Smooth muscle cell (in vitro differentiated cells): ENCODE results near the gene NDEL1. TPM values are rescaled to one million over a fixed set of nuclear protein-coding genes. Genes with fewer than 3 reads are reported as not detected.
A peak's percentile ranks its signal among the peaks of the same experiment; 100 is the strongest.

ENCODE experiments used
- DNase-seq: peaks from one replicate; lab custom pipeline; 2025; ENCODE audit not compliant: unreplicated experiment; lab: John Stamatoyannopoulos, UW
- H2AFZ ChIP-seq: fragments of 200-600 bp; sonication (generic); 2 replicates; pipeline ENCODE4 v1.6.0; 2016; ENCODE audit warnings: antibody characterized with exemption, low read depth, mild to moderate bottlenecking
- H3F3A ChIP-seq: fragments of 200-600 bp; sonication (generic); 2 replicates; pipeline ENCODE4 v1.6.0; 2017; ENCODE audit warnings: antibody characterized with exemption, low read depth
- H3K27ac ChIP-seq: fragments of 200-600 bp; sonication (generic); 2 replicates; pipeline ENCODE4 v1.5.1; 2016; ENCODE audit warnings: low read depth, mild to moderate bottlenecking
- H3K27me3 ChIP-seq: fragments of 200-600 bp; sonication (generic); 2 replicates; pipeline ENCODE4 v1.6.1; 2016; ENCODE audit warnings: low read depth, mild to moderate bottlenecking
- H3K36me3 ChIP-seq: fragments of 200-600 bp; sonication (generic); 2 replicates; pipeline ENCODE4 v1.5.1; 2016; ENCODE audit warnings: low read depth
- H3K4me1 ChIP-seq: fragments of 200-600 bp; sonication (generic); 2 replicates; pipeline ENCODE4 v1.5.1; 2016; ENCODE audit warnings: low read depth
- H3K4me2 ChIP-seq: fragments of 200-600 bp; sonication (generic); 2 replicates; pipeline ENCODE4 v1.6.0; 2016; ENCODE audit warnings: mild to moderate bottlenecking
- H3K4me3 ChIP-seq: fragments of 200-600 bp; sonication (generic); 2 replicates; pipeline ENCODE4 v1.5.1; 2016; ENCODE audit warnings: mild to moderate bottlenecking
- H3K79me2 ChIP-seq: fragments of 200-600 bp; sonication (generic); 2 replicates; pipeline ENCODE4 v1.6.0; 2016; ENCODE audit warnings: low read depth, mild to moderate bottlenecking
- H3K9ac ChIP-seq: fragments of 200-600 bp; sonication (generic); 2 replicates; pipeline ENCODE4 v1.6.0; 2016; ENCODE audit warnings: low read depth
- H3K9me3 ChIP-seq: fragments of 200-600 bp; sonication (generic); replicated peaks from 2 replicates; pipeline ENCODE4 v1.5.1; 2016; ENCODE audit warnings: low read depth
- H4K20me1 ChIP-seq: fragments of 200-600 bp; sonication (generic); 2 replicates; pipeline ENCODE4 v1.6.0; 2016; ENCODE audit warnings: low read depth
- WGBS: methylation state at CpG from one replicate; pipeline ENCODE4 v1.1.7; 2016; ENCODE audit warnings: low lambda C conversion rate; 5-methylcytosine and 5-hydroxymethylcytosine counted together
- polyA plus RNA-seq: library from polyadenylated mRNA; unstranded; fragments of >200 nt; fragmentation: Nextera tagmentation; extraction: Ambion mirVana; gene quantifications from 2 replicates; pipeline ENCODE4 v1.2.1, GENCODE V29; 2016
- total RNA-seq: library from RNA; depleted of rRNA; stranded (reverse); fragments of >200 nt; gene quantifications from 2 replicates; pipeline ENCODE4 v1.2.3, GENCODE V29; 2014
- TF ChIP-seq, protein P1 (sequence below): fragments of 200-600 bp; sonication (generic); IDR thresholded peaks from 2 replicates; pipeline ENCODE4 v1.5.1; 2017; ENCODE audit warnings: borderline replicate concordance, mild to moderate bottlenecking, antibody characterized with exemption; ENCODE audit not compliant: insufficient read depth, poor library complexity, severe bottlenecking

Gene NDEL1
- total and polyA plus RNA-seq, 2 experiments from 2014 or later, result 82.6 to 103 TPM

DNA sequence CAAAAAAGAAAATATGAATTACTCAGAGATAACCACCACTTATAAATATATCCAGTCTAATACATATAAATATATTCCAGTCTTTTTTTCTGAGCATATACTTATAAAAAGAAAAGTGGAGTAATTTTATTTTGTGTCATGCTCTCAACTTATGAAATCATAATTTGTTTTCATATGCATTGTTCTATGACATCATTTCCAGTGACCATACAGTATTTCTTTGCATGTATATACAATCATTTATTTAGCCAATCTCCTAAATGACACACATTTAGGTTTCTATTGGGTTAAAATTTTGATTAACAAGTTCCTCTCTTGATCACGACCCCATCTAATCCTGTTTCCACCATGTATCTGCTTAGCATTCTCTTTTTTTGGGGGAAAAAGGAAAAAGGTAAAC is 16.4 kb upstream of the NDEL1 start:
- DNase-seq, result no peak
- Histone ChIP-seq H3K79me2 (no peaks in the 10 kb centered on the region), H2AFZ (no peak overlapping the region), H3K9me3 (no peaks in the 10 kb centered on the region), H3F3A (no peaks in the 10 kb centered on the region), H3K4me2 (no peak overlapping the region), H3K36me3 (no peaks in the 10 kb centered on the region), H4K20me1 (no peaks in the 10 kb centered on the region), H3K4me3 (no peak overlapping the region), H3K4me1 (no peaks in the 10 kb centered on the region), H3K27ac (no peak overlapping the region), H3K9ac (no peak overlapping the region), H3K27me3 (no peaks in the 10 kb centered on the region)
- TF ChIP-seq, protein P1, sequence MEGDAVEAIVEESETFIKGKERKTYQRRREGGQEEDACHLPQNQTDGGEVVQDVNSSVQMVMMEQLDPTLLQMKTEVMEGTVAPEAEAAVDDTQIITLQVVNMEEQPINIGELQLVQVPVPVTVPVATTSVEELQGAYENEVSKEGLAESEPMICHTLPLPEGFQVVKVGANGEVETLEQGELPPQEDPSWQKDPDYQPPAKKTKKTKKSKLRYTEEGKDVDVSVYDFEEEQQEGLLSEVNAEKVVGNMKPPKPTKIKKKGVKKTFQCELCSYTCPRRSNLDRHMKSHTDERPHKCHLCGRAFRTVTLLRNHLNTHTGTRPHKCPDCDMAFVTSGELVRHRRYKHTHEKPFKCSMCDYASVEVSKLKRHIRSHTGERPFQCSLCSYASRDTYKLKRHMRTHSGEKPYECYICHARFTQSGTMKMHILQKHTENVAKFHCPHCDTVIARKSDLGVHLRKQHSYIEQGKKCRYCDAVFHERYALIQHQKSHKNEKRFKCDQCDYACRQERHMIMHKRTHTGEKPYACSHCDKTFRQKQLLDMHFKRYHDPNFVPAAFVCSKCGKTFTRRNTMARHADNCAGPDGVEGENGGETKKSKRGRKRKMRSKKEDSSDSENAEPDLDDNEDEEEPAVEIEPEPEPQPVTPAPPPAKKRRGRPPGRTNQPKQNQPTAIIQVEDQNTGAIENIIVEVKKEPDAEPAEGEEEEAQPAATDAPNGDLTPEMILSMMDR, result no peak
- WGBS, result 97% methylated on average over 1 of the region's 1 CpG

DNA sequence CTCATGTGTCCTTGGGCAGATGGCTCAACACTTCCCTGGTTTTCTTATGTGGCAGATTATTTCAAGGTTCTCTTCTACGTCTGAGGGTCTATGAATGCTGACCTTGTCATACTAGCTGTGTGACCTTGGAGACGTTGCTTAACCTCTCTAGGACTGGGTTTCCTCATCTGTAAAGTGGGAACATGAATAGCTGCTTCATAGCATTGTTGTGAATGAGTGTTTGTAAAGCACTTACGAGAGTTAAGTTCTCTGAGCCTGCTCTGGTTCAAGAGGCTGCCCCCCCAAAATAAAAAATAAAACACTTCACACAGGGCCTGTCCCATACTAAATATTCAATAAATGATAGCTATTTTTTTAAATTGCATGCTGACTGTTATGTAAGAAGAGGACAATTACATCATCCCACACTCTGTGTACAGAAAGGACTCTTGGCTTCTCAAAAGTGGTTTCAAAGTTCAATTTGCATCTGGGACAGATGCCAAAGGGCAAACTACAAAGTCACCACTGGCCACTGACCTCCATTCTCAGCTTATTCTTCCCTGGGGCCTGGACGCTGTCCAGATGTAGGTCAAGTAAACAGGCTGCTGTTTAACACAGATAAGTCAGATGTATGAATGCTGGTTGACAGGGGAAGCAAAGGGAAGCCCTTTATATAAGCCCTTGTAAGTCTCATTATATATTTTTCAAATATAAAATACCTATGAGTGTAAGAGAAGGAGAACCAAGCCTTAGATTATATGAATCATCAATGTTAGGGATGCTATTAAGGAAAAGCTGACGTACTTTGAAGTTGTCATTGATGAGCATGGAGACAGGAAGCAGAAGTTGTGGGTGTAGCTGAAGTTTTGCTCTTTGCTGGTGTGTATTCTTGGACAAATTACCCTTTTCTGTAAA is 15.4 kb upstream of the NDEL1 start:
- H3K4me2 ChIP-seq, result no peak overlapping the region

DNA sequence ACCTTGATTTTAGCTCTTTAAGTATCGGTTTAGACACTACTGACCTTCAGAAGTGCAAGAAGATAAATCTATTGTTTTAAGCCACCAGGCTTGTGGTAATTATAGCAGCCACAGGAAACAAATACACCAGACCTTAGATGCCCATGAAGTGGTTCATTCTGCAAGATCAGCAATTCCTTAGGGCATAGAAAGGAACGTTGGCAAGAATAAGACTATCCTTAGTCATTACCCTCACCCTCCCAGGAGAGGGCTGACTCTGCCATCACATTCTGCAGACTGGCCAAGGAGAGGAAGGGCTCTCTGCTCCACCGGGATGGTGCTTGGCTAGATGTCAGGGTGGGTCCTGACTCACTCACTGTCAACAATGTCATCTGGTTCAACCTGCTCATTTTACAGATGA is 14.1 kb upstream of the NDEL1 start:
- no peak overlapping the region for H3K4me2 ChIP-seq
- H4K20me1 ChIP-seq, result no peaks in the 10 kb centered on the region
- H3K4me3 ChIP-seq, result no peak overlapping the region
- H3K9me3 ChIP-seq, result no peaks in the 10 kb centered on the region
- H3K36me3 ChIP-seq, result no peaks in the 10 kb centered on the region
- no peak for DNase-seq
- no peaks in the 10 kb centered on the region for H3F3A ChIP-seq
- WGBS, result 62% methylated on average over 3 of the region's 3 CpGs
- H3K27me3 ChIP-seq, result no peaks in the 10 kb centered on the region
- H3K4me1 ChIP-seq, result no peaks in the 10 kb centered on the region
- no peak overlapping the region for H3K9ac ChIP-seq
- TF ChIP-seq, protein P1, result no peak
- no peak overlapping the region for H3K27ac ChIP-seq
- H2AFZ ChIP-seq, result no peak overlapping the region
- no peaks in the 10 kb centered on the region for H3K79me2 ChIP-seq

More for the DNA sequence above, 15.4 kb upstream of the NDEL1 start:
- no peaks in the 10 kb centered on the region for H3F3A ChIP-seq
- no peaks in the 10 kb centered on the region for H4K20me1 ChIP-seq
- 57% methylated on average over 5 of the region's 5 CpGs for WGBS
- peak overlapping the region; percentile 14 for H3K27ac ChIP-seq
- H3K4me1 ChIP-seq, result no peaks in the 10 kb centered on the region
- H2AFZ ChIP-seq, result no peak overlapping the region
- no peak overlapping the region for H3K9ac ChIP-seq
- no peaks in the 10 kb centered on the region for H3K9me3 ChIP-seq
- no peak overlapping the region for H3K4me3 ChIP-seq
- DNase-seq, result no peak
- no peaks in the 10 kb centered on the region for H3K36me3 ChIP-seq
- no peaks in the 10 kb centered on the region for H3K79me2 ChIP-seq
- TF ChIP-seq, protein P1, result no peak
- no peaks in the 10 kb centered on the region for H3K27me3 ChIP-seq
